ENCODE data around the gene GOLGA6D. TPM values are rescaled to one million over a fixed set of nuclear protein-coding genes. Genes with fewer than 3 reads are reported as not detected.
A peak's percentile ranks its signal among the peaks of the same experiment; 100 is the strongest.
"Not testable (repeated sequence)": the region's sequence is repeated elsewhere in the genome, so short reads cannot be mapped to it uniquely, and the experiment has no call there.

The GOLGA6D gene
- total and polyA plus RNA-seq, 5 donors from 2014 or later, result not detected

- Histone ChIP-seq H3K36me3 (ENCODE audit: control insufficient read depth, insufficient read depth, low read length) (no peaks in the 10 kb centered on the region), H3K27me3 (ENCODE audit: control insufficient read depth, insufficient read depth, low read length) (no peaks in the 10 kb centered on the region), H3K9me3 (ENCODE audit: control insufficient read depth in 2 of 2, low read length in 2 of 2) (no peaks in the 10 kb centered on the region), H3K4me1 (ENCODE audit: control insufficient read depth, insufficient read depth, low read length, poor library complexity, severe bottlenecking) (no peaks in the 10 kb centered on the region), H3K4me3 (ENCODE audit: low read depth, low read length) (no peak overlapping the region), H3K27ac (ENCODE audit: insufficient read depth, low read length, poor library complexity, severe bottlenecking) (no peak overlapping the region)
- Mint-ChIP-seq H3K27ac (no peak overlapping the region), H3K4me1 (no peaks in the 10 kb centered on the region), H3K4me3 (no peak overlapping the region), H3K36me3 (no peaks in the 10 kb centered on the region), H3K27me3 (no peaks in the 10 kb centered on the region), H3K9me3 (no peaks in the 10 kb centered on the region)
- ATAC-seq (ENCODE audit: low read depth in 2 of 2), result no peak
- DNase-seq, result no peak
These were observed 46.1 kb downstream of the GOLGA6D start for GRCh38 chr15:75328493-75329314.

- no peaks in the 10 kb centered on the region for H3K9me3 ChIP-seq (ENCODE audit: control insufficient read depth in 2 of 2, low read length in 2 of 2)
- no peak for ATAC-seq (ENCODE audit: low read depth in 2 of 2)
- no peak overlapping the region for H3K27ac ChIP-seq (ENCODE audit: insufficient read depth, low read length, poor library complexity, severe bottlenecking)
- Mint-ChIP-seq H3K9me3 (no peaks in the 10 kb centered on the region), H3K27me3 (no peaks in the 10 kb centered on the region), H3K4me1 (no peaks in the 10 kb centered on the region), H3K4me3 (no peak overlapping the region), H3K36me3 (no peaks in the 10 kb centered on the region), H3K27ac (no peak overlapping the region)
- H3K27me3 ChIP-seq (ENCODE audit: control insufficient read depth, insufficient read depth, low read length), result no peaks in the 10 kb centered on the region
- no peaks in the 10 kb centered on the region for H3K36me3 ChIP-seq (ENCODE audit: control insufficient read depth, insufficient read depth, low read length)
- H3K4me1 ChIP-seq (ENCODE audit: control insufficient read depth, insufficient read depth, low read length, poor library complexity, severe bottlenecking), result no peaks in the 10 kb centered on the region
- no peak for DNase-seq
- H3K4me3 ChIP-seq (ENCODE audit: low read depth, low read length), result no peak overlapping the region
These were observed 46.9 kb downstream of the GOLGA6D start for GRCh38 chr15:75329571-75329970.

GRCh38 chr15:75332093-75332492, 49.5 kb downstream of the GOLGA6D start:
- H3K27ac ChIP-seq (ENCODE audit: insufficient read depth, low read length, poor library complexity, severe bottlenecking); H3K9me3 ChIP-seq (ENCODE audit: control insufficient read depth in 2 of 2, low read length in 2 of 2); H3K9me3 Mint-ChIP-seq; H3K36me3 Mint-ChIP-seq; H3K4me3 ChIP-seq (ENCODE audit: low read depth, low read length); H3K36me3 ChIP-seq (ENCODE audit: control insufficient read depth, insufficient read depth, low read length); H3K27me3 Mint-ChIP-seq; H3K27me3 ChIP-seq (ENCODE audit: control insufficient read depth, insufficient read depth, low read length); DNase-seq; ATAC-seq (ENCODE audit: low read depth in 2 of 2); H3K27ac Mint-ChIP-seq: not testable (repeated sequence)
- peaks cover 5 to 19% (median 15%) of the 10 kb centered on the region in 4 donors for H3K4me1 Mint-ChIP-seq
- peaks cover 16% of the 10 kb centered on the region for H3K4me1 ChIP-seq (ENCODE audit: control insufficient read depth, insufficient read depth, low read length, poor library complexity, severe bottlenecking)
- peak overlapping the region in 1 of 4 donors; percentile 11 for H3K4me3 Mint-ChIP-seq

- H3K27me3 Mint-ChIP-seq; H3K36me3 ChIP-seq (ENCODE audit: control insufficient read depth, insufficient read depth, low read length); H3K27ac ChIP-seq (ENCODE audit: insufficient read depth, low read length, poor library complexity, severe bottlenecking); H3K9me3 ChIP-seq (ENCODE audit: control insufficient read depth in 2 of 2, low read length in 2 of 2); ATAC-seq (ENCODE audit: low read depth in 2 of 2); H3K27me3 ChIP-seq (ENCODE audit: control insufficient read depth, insufficient read depth, low read length); H3K36me3 Mint-ChIP-seq; H3K27ac Mint-ChIP-seq; H3K9me3 Mint-ChIP-seq; H3K4me3 ChIP-seq (ENCODE audit: low read depth, low read length); DNase-seq: not testable (repeated sequence)
- H3K4me1 ChIP-seq (ENCODE audit: control insufficient read depth, insufficient read depth, low read length, poor library complexity, severe bottlenecking), result peaks cover 17% of the 10 kb centered on the region
- Mint-ChIP-seq H3K4me1 (peaks cover 5 to 28% (median 19%) of the 10 kb centered on the region in 4 donors), H3K4me3 (peak overlapping the region in 1 of 4 donors; percentile 97)
These were observed 51.2 kb downstream of the GOLGA6D start for GRCh38 chr15:75333654-75334419.

- Histone ChIP-seq H3K4me1 (ENCODE audit: control insufficient read depth, insufficient read depth, low read length, poor library complexity, severe bottlenecking) (peaks cover 17% of the 10 kb centered on the region), H3K36me3 (ENCODE audit: control insufficient read depth, insufficient read depth, low read length) (peaks cover 3% of the 10 kb centered on the region), H3K27me3 (ENCODE audit: control insufficient read depth, insufficient read depth, low read length) (no peaks in the 10 kb centered on the region), H3K9me3 (ENCODE audit: control insufficient read depth in 2 of 2, low read length in 2 of 2) (no peaks in the 10 kb centered on the region), H3K27ac (ENCODE audit: insufficient read depth, low read length, poor library complexity, severe bottlenecking) (no peak overlapping the region), H3K4me3 (ENCODE audit: low read depth, low read length) (peak overlapping the region; percentile 74)
- H3K4me3 Mint-ChIP-seq, result peak overlapping the region; percentile 87 to 97 (median 92)
- H3K27ac Mint-ChIP-seq, result peak overlapping the region; percentile 43 to 92 (median 92)
- H3K36me3 Mint-ChIP-seq, result peaks cover 5% of the 10 kb centered on the region
- H3K4me1 Mint-ChIP-seq, result peaks cover 5 to 33% (median 20%) of the 10 kb centered on the region in 4 donors
- peaks cover 0 to 2% (median 0%) of the 10 kb centered on the region in 7 donors for H3K9me3 Mint-ChIP-seq
- no peaks in the 10 kb centered on the region for H3K27me3 Mint-ChIP-seq
- DNase-seq (no peak), ATAC-seq (ENCODE audit: low read depth in 2 of 2) (no peak)
These were observed 52.7 kb downstream of the GOLGA6D start for GRCh38 chr15:75335313-75335704.

GRCh38 chr15:75335705-75336355, 53.2 kb downstream of the GOLGA6D start, which contains the start of gene COMMD4:
COMMD4 (plus strand) TSS chr15:75336063; CDS start chr15:75336090, 27 bp downstream.
- H3K4me1 Mint-ChIP-seq, result peaks cover 5 to 33% (median 20%) of the 10 kb centered on the region in 4 donors
- Histone ChIP-seq H3K36me3 (ENCODE audit: control insufficient read depth, insufficient read depth, low read length) (peaks cover 3% of the 10 kb centered on the region), H3K4me3 (ENCODE audit: low read depth, low read length) (peak within 1 kb of the TSS; percentile 74), H3K27ac (ENCODE audit: insufficient read depth, low read length, poor library complexity, severe bottlenecking) (peak within 1 kb of the TSS; percentile 23), H3K4me1 (ENCODE audit: control insufficient read depth, insufficient read depth, low read length, poor library complexity, severe bottlenecking) (peaks cover 17% of the 10 kb centered on the region), H3K27me3 (ENCODE audit: control insufficient read depth, insufficient read depth, low read length) (no peaks in the 10 kb centered on the region), H3K9me3 (ENCODE audit: control insufficient read depth in 2 of 2, low read length in 2 of 2) (no peaks in the 10 kb centered on the region)
- peak within 1 kb of the TSS; percentile 92 to 99 (median 92) for H3K27ac Mint-ChIP-seq
- peaks cover 5% of the 10 kb centered on the region for H3K36me3 Mint-ChIP-seq
- peak within 1 kb of the TSS; percentile 87 to 97 (median 92) for H3K4me3 Mint-ChIP-seq
- H3K9me3 Mint-ChIP-seq, result peaks cover 0 to 2% (median 0%) of the 10 kb centered on the region in 7 donors
- ATAC-seq (ENCODE audit: low read depth in 2 of 2), result peak; percentile 58 to 67
- no peaks in the 10 kb centered on the region for H3K27me3 Mint-ChIP-seq
- peak; percentile 42 to 85 (median 59) for DNase-seq

- Histone ChIP-seq H3K4me3 (ENCODE audit: low read depth, low read length) (no peak overlapping the region), H3K4me1 (ENCODE audit: control insufficient read depth, insufficient read depth, low read length, poor library complexity, severe bottlenecking) (peaks cover 17% of the 10 kb centered on the region), H3K36me3 (ENCODE audit: control insufficient read depth, insufficient read depth, low read length) (peaks cover 5% of the 10 kb centered on the region), H3K27me3 (ENCODE audit: control insufficient read depth, insufficient read depth, low read length) (no peaks in the 10 kb centered on the region), H3K9me3 (ENCODE audit: control insufficient read depth in 2 of 2, low read length in 2 of 2) (no peaks in the 10 kb centered on the region), H3K27ac (ENCODE audit: insufficient read depth, low read length, poor library complexity, severe bottlenecking) (no peak overlapping the region)
- peak overlapping the region in 2 of 3 donors; percentile 43 to 69 for H3K27ac Mint-ChIP-seq
- peaks cover 10% of the 10 kb centered on the region for H3K36me3 Mint-ChIP-seq
- peaks cover 5 to 33% (median 20%) of the 10 kb centered on the region in 4 donors for H3K4me1 Mint-ChIP-seq
- H3K9me3 Mint-ChIP-seq, result peaks cover 0 to 2% (median 0%) of the 10 kb centered on the region in 7 donors
- DNase-seq (no peak), ATAC-seq (ENCODE audit: low read depth in 2 of 2) (no peak)
- no peaks in the 10 kb centered on the region for H3K27me3 Mint-ChIP-seq
- peak overlapping the region in 1 of 4 donors; percentile 47 for H3K4me3 Mint-ChIP-seq
These were observed 56.1 kb downstream of the GOLGA6D start for GRCh38 chr15:75338661-75339240.
